ENCODE results near the gene HDAC7. TPM values are rescaled to one million over a fixed set of nuclear protein-coding genes. Genes with fewer than 3 reads are reported as not detected.
A peak's percentile ranks its signal among the peaks of the same experiment; 100 is the strongest.

HDAC7 gene
- polyA plus RNA-seq, 4 donors, result 2.2 to 30.3 (median 15.3) TPM

DNA sequence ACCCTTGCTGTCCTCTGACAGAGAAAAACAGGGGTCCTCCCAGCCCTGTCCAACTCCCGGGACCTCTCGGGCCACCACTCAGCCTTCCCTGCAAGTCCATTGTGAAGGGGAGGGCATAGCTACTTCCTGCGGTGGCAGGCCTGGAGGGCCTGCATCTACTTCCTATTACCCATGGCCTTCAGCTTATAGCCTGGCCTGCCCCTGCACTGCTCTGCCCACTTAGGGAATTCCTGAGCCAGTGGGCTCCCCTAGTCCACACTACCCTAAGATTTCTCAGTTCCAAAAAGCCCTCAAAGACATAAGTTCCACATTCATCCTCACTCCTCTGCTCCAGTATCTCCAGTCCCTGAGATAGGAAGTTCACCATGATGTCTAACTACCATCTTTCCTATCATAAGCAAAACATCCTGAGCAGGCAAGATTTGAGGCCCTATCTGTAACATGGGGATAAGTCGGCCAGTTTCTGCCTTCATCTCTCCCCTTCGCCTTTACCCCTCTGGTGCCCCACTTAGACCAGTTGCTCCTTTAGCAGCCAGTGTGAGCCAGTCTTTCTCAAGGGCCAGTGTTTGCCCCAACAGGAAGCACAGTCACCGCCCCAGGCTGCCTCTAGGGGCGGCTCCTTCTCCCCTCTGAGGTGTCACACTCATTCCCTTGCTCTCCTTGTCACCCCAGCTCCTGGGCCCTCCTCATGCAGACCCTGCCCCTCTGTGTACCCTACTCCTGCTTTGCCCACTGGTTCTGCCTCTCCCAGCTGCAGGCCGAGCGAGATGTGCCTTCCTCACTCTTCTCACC is 10.9 kb downstream of the HDAC7 start:
- DNase-seq (no peak), FAIRE-seq (no peak)
- H3K4me1 ChIP-seq (ENCODE audit: control insufficient read depth in 3 of 3, insufficient read depth in 2 of 3, low read depth in 1 of 3, low read length in 2 of 3), result peaks cover 0 to 36% (median 25%) of the 10 kb centered on the region in 3 donors
- peaks cover 0 to 36% (median 0%) of the 10 kb centered on the region in 3 donors for H3K36me3 ChIP-seq (ENCODE audit: control insufficient read depth in 3 of 3, insufficient read depth in 2 of 3, low read depth in 1 of 3, low read length in 3 of 3)
- no peak overlapping the region for H3K4me3 ChIP-seq (ENCODE audit: low read depth in 1 of 3, low read length in 3 of 3)
- no peaks in the 10 kb centered on the region for H3K9me3 ChIP-seq (ENCODE audit: control insufficient read depth in 2 of 2, insufficient read depth in 1 of 2, low read depth in 1 of 2, low read length in 1 of 2)
- H3K27me3 ChIP-seq (ENCODE audit: control insufficient read depth in 3 of 3, insufficient read depth in 3 of 3, low read length in 3 of 3), result no peaks in the 10 kb centered on the region
- WGBS, 3 donors, result 57 to 80% (median 64%) methylated on average over 9 of the region's 9 CpGs
- H3K27ac ChIP-seq (ENCODE audit: low read depth in 1 of 3, low read length in 2 of 3), result peak overlapping the region; percentile 30 to 88 (median 39)

DNA sequence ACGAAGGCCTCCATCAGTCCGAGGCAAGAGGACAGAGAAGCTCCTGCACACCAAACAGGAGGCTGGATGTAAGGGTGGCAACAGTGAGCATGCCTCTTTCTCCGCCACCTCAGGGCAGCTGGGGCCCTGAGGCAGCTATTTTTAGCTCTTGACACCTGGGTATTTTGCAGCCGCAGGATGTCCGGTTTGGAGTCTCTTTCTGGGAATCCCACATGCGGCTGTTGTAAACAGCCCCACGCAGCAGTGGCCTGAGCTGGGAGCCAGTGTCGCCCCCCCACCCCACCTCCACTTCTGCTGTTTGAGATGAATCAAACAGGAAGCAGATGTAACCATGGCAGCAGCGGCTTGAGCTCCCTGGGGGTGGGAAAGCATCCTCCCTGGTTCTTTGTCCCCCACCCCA is 11.7 kb downstream of the HDAC7 start:
- WGBS, 3 donors, result 35 to 69% (median 48%) methylated on average over 9 of the region's 9 CpGs
- Histone ChIP-seq H3K9me3 (ENCODE audit: control insufficient read depth in 2 of 2, insufficient read depth in 1 of 2, low read depth in 1 of 2, low read length in 1 of 2) (no peaks in the 10 kb centered on the region), H3K4me3 (ENCODE audit: low read depth in 1 of 3, low read length in 3 of 3) (no peak overlapping the region), H3K4me1 (ENCODE audit: control insufficient read depth in 3 of 3, insufficient read depth in 2 of 3, low read depth in 1 of 3, low read length in 2 of 3) (peaks cover 0 to 29% (median 22%) of the 10 kb centered on the region in 3 donors), H3K27me3 (ENCODE audit: control insufficient read depth in 3 of 3, insufficient read depth in 3 of 3, low read length in 3 of 3) (no peaks in the 10 kb centered on the region), H3K27ac (ENCODE audit: low read depth in 1 of 3, low read length in 2 of 3) (peak overlapping the region; percentile 30 to 88 (median 39)), H3K36me3 (ENCODE audit: control insufficient read depth in 3 of 3, insufficient read depth in 2 of 3, low read depth in 1 of 3, low read length in 3 of 3) (peaks cover 0 to 41% (median 0%) of the 10 kb centered on the region in 3 donors)
- DNase-seq (peak; percentile 36 to 39), FAIRE-seq (no peak)

DNA sequence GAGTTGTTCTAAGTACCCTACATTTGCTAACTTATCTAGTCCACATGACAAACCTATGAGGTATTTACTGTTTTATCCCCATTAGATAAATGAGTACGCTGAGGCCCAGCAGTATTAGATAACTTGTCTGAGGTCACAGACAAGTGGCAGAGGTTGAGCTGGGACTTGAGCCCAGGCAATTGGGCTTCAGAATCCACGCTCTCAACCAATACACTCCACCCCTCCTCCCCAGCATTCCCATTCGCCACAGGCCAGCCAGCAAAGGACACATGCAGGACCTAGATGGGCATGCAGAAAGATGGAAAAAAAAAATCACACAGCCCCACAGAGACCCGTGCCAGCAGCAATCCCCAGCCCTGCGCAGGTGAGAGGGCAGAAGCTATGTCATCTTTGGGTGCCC is 12.4 kb downstream of the HDAC7 start:
- no peak for DNase-seq
- Histone ChIP-seq H3K36me3 (ENCODE audit: control insufficient read depth in 3 of 3, insufficient read depth in 2 of 3, low read depth in 1 of 3, low read length in 3 of 3) (peaks cover 0 to 46% (median 0%) of the 10 kb centered on the region in 3 donors), H3K4me3 (ENCODE audit: low read depth in 1 of 3, low read length in 3 of 3) (no peak overlapping the region), H3K9me3 (ENCODE audit: control insufficient read depth in 2 of 2, insufficient read depth in 1 of 2, low read depth in 1 of 2, low read length in 1 of 2) (no peaks in the 10 kb centered on the region), H3K4me1 (ENCODE audit: control insufficient read depth in 3 of 3, insufficient read depth in 2 of 3, low read depth in 1 of 3, low read length in 2 of 3) (peaks cover 0 to 24% (median 22%) of the 10 kb centered on the region in 3 donors), H3K27me3 (ENCODE audit: control insufficient read depth in 3 of 3, insufficient read depth in 3 of 3, low read length in 3 of 3) (no peaks in the 10 kb centered on the region), H3K27ac (ENCODE audit: low read depth in 1 of 3, low read length in 2 of 3) (peak overlapping the region in 1 of 3 donors; percentile 88)
- 57 to 67% (median 66%) methylated on average over 5 of the region's 5 CpGs for WGBS, 3 donors
- FAIRE-seq, result no peak

DNA sequence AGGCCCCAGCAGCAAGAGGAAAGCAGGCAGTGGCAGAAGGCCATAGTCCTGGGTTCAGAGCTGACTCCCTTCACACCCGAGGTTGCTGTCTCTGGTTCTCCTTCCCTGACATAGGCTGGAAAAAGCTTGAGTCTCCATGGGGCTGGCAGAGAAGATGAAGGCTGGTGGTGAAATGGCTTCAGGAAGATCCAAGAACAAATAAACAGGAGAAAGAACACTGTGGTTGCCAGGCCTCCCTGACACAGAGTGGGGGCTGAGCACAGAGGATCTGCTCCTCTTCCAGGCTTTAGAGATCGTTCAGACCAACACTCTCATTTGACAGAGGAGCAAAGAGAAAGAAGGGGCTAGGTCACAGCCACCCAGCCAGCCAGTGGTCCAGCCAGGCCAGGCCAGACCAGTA is 14.3 kb downstream of the HDAC7 start:
- 45 to 79% (median 72%) methylated on average over 2 of the region's 2 CpGs for WGBS, 3 donors
- no peak overlapping the region for H3K4me3 ChIP-seq (ENCODE audit: low read depth in 1 of 3, low read length in 3 of 3)
- FAIRE-seq, result no peak
- H3K27me3 ChIP-seq (ENCODE audit: control insufficient read depth in 3 of 3, insufficient read depth in 3 of 3, low read length in 3 of 3), result no peaks in the 10 kb centered on the region
- peaks cover 0 to 46% (median 0%) of the 10 kb centered on the region in 3 donors for H3K36me3 ChIP-seq (ENCODE audit: control insufficient read depth in 3 of 3, insufficient read depth in 2 of 3, low read depth in 1 of 3, low read length in 3 of 3)
- peak overlapping the region in 1 of 3 donors; percentile 46 for H3K27ac ChIP-seq (ENCODE audit: low read depth in 1 of 3, low read length in 2 of 3)
- H3K4me1 ChIP-seq (ENCODE audit: control insufficient read depth in 3 of 3, insufficient read depth in 2 of 3, low read depth in 1 of 3, low read length in 2 of 3), result peaks cover 0 to 21% (median 16%) of the 10 kb centered on the region in 3 donors
- DNase-seq, result no peak
- no peaks in the 10 kb centered on the region for H3K9me3 ChIP-seq (ENCODE audit: control insufficient read depth in 2 of 2, insufficient read depth in 1 of 2, low read depth in 1 of 2, low read length in 1 of 2)

DNA sequence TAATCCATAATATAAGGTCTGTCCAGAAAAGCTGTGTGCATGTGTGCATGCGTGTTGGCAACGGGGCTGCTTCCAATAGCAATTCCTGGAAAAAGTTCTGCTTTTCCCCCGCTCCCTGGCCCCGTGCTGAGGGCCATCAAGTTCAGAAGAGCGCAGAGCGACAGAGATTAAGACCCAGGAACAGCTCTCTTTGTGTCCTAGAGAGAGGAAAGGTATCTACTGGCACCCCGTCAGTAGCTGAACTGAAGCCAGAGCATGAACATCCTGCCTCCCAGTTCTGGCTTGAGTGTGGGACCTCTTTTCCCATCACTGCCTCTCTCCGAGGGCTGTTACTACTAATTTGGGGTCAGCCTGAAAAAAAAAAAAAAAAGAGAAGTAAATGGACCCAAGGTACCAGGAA is 15.5 kb downstream of the HDAC7 start:
- no peaks in the 10 kb centered on the region for H3K27me3 ChIP-seq (ENCODE audit: control insufficient read depth in 3 of 3, insufficient read depth in 3 of 3, low read length in 3 of 3)
- no peaks in the 10 kb centered on the region for H3K9me3 ChIP-seq (ENCODE audit: control insufficient read depth in 2 of 2, insufficient read depth in 1 of 2, low read depth in 1 of 2, low read length in 1 of 2)
- H3K36me3 ChIP-seq (ENCODE audit: control insufficient read depth in 3 of 3, insufficient read depth in 2 of 3, low read depth in 1 of 3, low read length in 3 of 3), result peaks cover 0 to 58% (median 0%) of the 10 kb centered on the region in 3 donors
- H3K4me1 ChIP-seq (ENCODE audit: control insufficient read depth in 3 of 3, insufficient read depth in 2 of 3, low read depth in 1 of 3, low read length in 2 of 3), result peaks cover 0 to 20% (median 16%) of the 10 kb centered on the region in 3 donors
- FAIRE-seq, result no peak
- no peak overlapping the region for H3K4me3 ChIP-seq (ENCODE audit: low read depth in 1 of 3, low read length in 3 of 3)
- H3K27ac ChIP-seq (ENCODE audit: low read depth in 1 of 3, low read length in 2 of 3), result no peak overlapping the region
- no peak for DNase-seq
- 72 to 86% (median 84%) methylated on average over 8 of the region's 8 CpGs for WGBS, 3 donors

DNA sequence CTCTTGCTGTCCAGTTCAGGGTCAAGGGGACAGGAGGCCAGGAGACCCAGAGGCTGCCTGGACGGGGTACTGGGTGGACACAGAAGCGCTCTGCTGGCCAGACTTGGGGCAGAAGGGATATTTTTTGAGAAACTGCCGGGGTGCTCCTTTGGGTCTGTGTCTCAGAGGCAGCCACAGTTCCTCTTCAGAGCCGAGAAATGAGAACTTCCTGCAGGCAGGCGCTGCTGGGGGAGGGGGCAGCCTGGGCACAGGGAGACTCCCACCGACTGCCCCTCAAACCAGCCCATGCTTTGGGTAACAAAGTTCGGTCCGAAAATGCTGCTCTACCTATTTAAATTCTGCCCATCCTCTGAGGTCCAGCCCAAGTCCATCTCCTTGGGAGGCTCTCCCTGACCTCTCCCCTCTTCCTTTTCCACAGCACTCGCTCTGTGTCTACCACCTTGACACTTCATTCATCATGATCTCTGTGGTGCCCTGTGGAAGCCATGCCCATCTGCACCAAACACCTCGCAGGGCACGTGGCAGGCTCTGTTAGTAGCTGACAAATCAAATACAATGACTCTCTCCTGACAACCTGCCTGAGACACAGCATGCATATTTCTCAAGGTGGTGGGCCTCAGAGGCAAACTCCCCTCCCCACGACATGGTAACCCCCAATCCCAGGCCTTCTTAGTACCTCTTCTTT is 16.4 kb downstream of the HDAC7 start:
- H3K4me1 ChIP-seq (ENCODE audit: control insufficient read depth in 3 of 3, insufficient read depth in 2 of 3, low read depth in 1 of 3, low read length in 2 of 3), result peaks cover 0 to 13% (median 12%) of the 10 kb centered on the region in 3 donors
- DNase-seq, result no peak

DNA sequence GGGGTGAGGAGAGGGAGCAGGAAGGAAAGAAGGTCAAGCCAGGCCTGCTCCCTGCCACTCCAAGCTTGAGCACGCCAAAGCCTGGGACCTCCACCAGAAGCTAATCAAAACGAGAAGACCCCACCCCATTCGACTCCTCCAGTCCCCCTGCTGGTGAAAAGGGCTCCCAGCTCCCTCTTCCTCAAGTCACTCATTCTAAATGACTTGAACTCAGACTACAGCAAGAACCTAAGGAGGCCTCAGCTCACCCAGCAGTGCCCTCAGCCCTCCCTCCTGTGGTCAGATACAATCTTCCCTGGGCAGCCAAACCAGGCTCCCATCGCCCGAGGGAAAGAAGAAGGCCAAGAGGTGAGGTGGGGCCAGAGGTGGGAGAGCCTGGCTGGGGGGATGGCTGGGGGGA is 17.4 kb downstream of the HDAC7 start:
- FAIRE-seq (no peak), DNase-seq (no peak)
- H3K27me3 ChIP-seq (ENCODE audit: control insufficient read depth in 3 of 3, insufficient read depth in 3 of 3, low read length in 3 of 3), result no peaks in the 10 kb centered on the region
- no peaks in the 10 kb centered on the region for H3K9me3 ChIP-seq (ENCODE audit: control insufficient read depth in 2 of 2, insufficient read depth in 1 of 2, low read depth in 1 of 2, low read length in 1 of 2)
- peaks cover 0 to 71% (median 5%) of the 10 kb centered on the region in 3 donors for H3K36me3 ChIP-seq (ENCODE audit: control insufficient read depth in 3 of 3, insufficient read depth in 2 of 3, low read depth in 1 of 3, low read length in 3 of 3)
- H3K27ac ChIP-seq (ENCODE audit: low read depth in 1 of 3, low read length in 2 of 3), result no peak overlapping the region
- H3K4me1 ChIP-seq (ENCODE audit: control insufficient read depth in 3 of 3, insufficient read depth in 2 of 3, low read depth in 1 of 3, low read length in 2 of 3), result peaks cover 0 to 8% (median 3%) of the 10 kb centered on the region in 3 donors
- H3K4me3 ChIP-seq (ENCODE audit: low read depth in 1 of 3, low read length in 3 of 3), result no peak overlapping the region
- 54 to 73% (median 54%) methylated on average over 5 of the region's 5 CpGs for WGBS, 3 donors

More for the DNA sequence above, 16.4 kb downstream of the HDAC7 start:
- WGBS, 3 donors, result 62 to 83% (median 76%) methylated on average over 12 of the region's 12 CpGs
- FAIRE-seq, result no peak
- Histone ChIP-seq H3K9me3 (ENCODE audit: control insufficient read depth in 2 of 2, insufficient read depth in 1 of 2, low read depth in 1 of 2, low read length in 1 of 2) (no peaks in the 10 kb centered on the region), H3K36me3 (ENCODE audit: control insufficient read depth in 3 of 3, insufficient read depth in 2 of 3, low read depth in 1 of 3, low read length in 3 of 3) (peaks cover 0 to 61% (median 0%) of the 10 kb centered on the region in 3 donors), H3K27me3 (ENCODE audit: control insufficient read depth in 3 of 3, insufficient read depth in 3 of 3, low read length in 3 of 3) (no peaks in the 10 kb centered on the region), H3K27ac (ENCODE audit: low read depth in 1 of 3, low read length in 2 of 3) (peak overlapping the region in 1 of 3 donors; percentile 65), H3K4me3 (ENCODE audit: low read depth in 1 of 3, low read length in 3 of 3) (no peak overlapping the region)

DNA sequence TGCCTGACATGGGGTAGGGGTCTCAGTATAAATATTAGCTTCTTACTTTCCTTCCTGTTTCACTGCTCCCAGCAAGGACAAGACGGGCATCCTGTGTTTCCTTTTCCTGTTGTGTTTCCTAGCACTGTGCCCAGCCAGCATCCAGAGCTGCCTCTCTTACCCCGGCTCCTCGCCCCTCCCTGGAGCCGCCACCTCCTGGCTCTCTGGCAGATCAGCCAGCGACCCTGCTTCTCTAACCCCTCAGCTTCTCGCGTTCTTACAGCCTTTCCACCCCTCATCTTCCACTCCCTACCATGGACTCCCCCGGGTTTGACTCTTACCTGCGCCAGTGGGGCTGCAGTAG is 17.8 kb downstream of the HDAC7 start:
- H3K36me3 ChIP-seq (ENCODE audit: control insufficient read depth in 3 of 3, insufficient read depth in 2 of 3, low read depth in 1 of 3, low read length in 3 of 3), result peaks cover 0 to 76% (median 5%) of the 10 kb centered on the region in 3 donors
- no peak for FAIRE-seq
- 59 to 81% (median 69%) methylated on average over 9 of the region's 9 CpGs for WGBS, 3 donors

More for the DNA sequence above, 17.8 kb downstream of the HDAC7 start:
- no peak for DNase-seq
- H3K4me1 ChIP-seq (ENCODE audit: control insufficient read depth in 3 of 3, insufficient read depth in 2 of 3, low read depth in 1 of 3, low read length in 2 of 3), result peaks cover 0 to 8% (median 0%) of the 10 kb centered on the region in 3 donors
- no peaks in the 10 kb centered on the region for H3K27me3 ChIP-seq (ENCODE audit: control insufficient read depth in 3 of 3, insufficient read depth in 3 of 3, low read length in 3 of 3)
- no peaks in the 10 kb centered on the region for H3K9me3 ChIP-seq (ENCODE audit: control insufficient read depth in 2 of 2, insufficient read depth in 1 of 2, low read depth in 1 of 2, low read length in 1 of 2)
- no peak overlapping the region for H3K4me3 ChIP-seq (ENCODE audit: low read depth in 1 of 3, low read length in 3 of 3)
- no peak overlapping the region for H3K27ac ChIP-seq (ENCODE audit: low read depth in 1 of 3, low read length in 2 of 3)
